CD4-positive, CD25-positive, alpha-beta regulatory T cell (primary cell): ENCODE measurements around the gene ICE1. TPM values are rescaled to one million over a fixed set of nuclear protein-coding genes. Genes with fewer than 3 reads are reported as not detected.
A peak's percentile ranks its signal among the peaks of the same experiment; 100 is the strongest.
"Not testable (repeated sequence)": the region's sequence is repeated elsewhere in the genome, so short reads cannot be mapped to it uniquely, and the experiment has no call there.

ENCODE experiments used
- ATAC-seq, 2 donors: fragments of 150-1000 bp; cut with Tn5 transposase; one replicate each; pipeline ENCODE4 v1.10.0; 2021; ENCODE audit warnings: low read depth in 2 of 2, moderate number of reproducible peaks in 2 of 2, moderate library complexity in 1 of 2
- DNase-seq, 3 donors: peaks; one replicate each; pipeline versions ENCODE4 v3.0.0 to v3.0.0-alpha.2; 2012 to 2022; ENCODE audit warnings: mixed read lengths in 1 of 3
- H3K27ac ChIP-seq: one replicate; pipeline ENCODE4 v1.7.0; 2013; ENCODE audit warnings: mild to moderate bottlenecking, low read length; ENCODE audit not compliant: insufficient read depth, poor library complexity, severe bottlenecking
- H3K27me3 ChIP-seq: one replicate; pipeline ENCODE4 v1.7.0; 2013; ENCODE audit warnings: low read length; ENCODE audit not compliant: control insufficient read depth, insufficient read depth
- H3K36me3 ChIP-seq: one replicate; pipeline ENCODE4 v1.7.0; 2013; ENCODE audit warnings: mild to moderate bottlenecking, low read length, moderate library complexity; ENCODE audit not compliant: control insufficient read depth, insufficient read depth
- H3K4me1 ChIP-seq: 2 replicates; pipeline ENCODE4 v1.7.0; 2013; ENCODE audit warnings: mild to moderate bottlenecking, low read length; ENCODE audit not compliant: insufficient read depth, control insufficient read depth, poor library complexity, severe bottlenecking
- H3K4me3 ChIP-seq: one replicate; pipeline ENCODE4 v1.7.0; 2013; ENCODE audit warnings: low read depth, mild to moderate bottlenecking, low read length, moderate library complexity
- H3K9me3 ChIP-seq, 2 experiments: 1 replicate in 1 of 2; 2 replicates in 1 of 2; pipeline ENCODE4 v1.7.0; 2013; ENCODE audit warnings: low read length in 2 of 2, mild to moderate bottlenecking in 1 of 2, moderate library complexity in 1 of 2; ENCODE audit not compliant: control insufficient read depth in 2 of 2
- H3K27ac Mint-ChIP-seq, 3 donors: one replicate each; pipeline ENCODE4 v1.8.0; 2020 to 2022; ENCODE audit warnings: mild to moderate bottlenecking in 3 of 3, mixed read lengths in 3 of 3, moderate library complexity in 2 of 3
- H3K27me3 Mint-ChIP-seq: one replicate; pipeline ENCODE4 v1.8.0; 2022; ENCODE audit warnings: mild to moderate bottlenecking, mixed read lengths
- H3K36me3 Mint-ChIP-seq: one replicate; pipeline ENCODE4 v1.8.0; 2020; ENCODE audit warnings: mixed read lengths
- H3K4me1 Mint-ChIP-seq, 4 donors: one replicate each; pipeline ENCODE4 v1.8.0; 2020 to 2022; ENCODE audit warnings: mixed read lengths in 4 of 4, mild to moderate bottlenecking in 1 of 4
- H3K4me3 Mint-ChIP-seq, 4 donors: one replicate each; pipeline ENCODE4 v1.8.0; 2020 to 2022; ENCODE audit warnings: mild to moderate bottlenecking in 4 of 4, mixed read lengths in 4 of 4, moderate library complexity in 3 of 4
- H3K9me3 Mint-ChIP-seq, 7 donors: one replicate each; pipeline ENCODE4 v1.8.0; 2020 to 2022; ENCODE audit warnings: mixed read lengths in 7 of 7, mild to moderate bottlenecking in 3 of 7, moderate library complexity in 2 of 7
- polyA plus RNA-seq, 4 donors: library from polyadenylated mRNA; unstranded; fragments of 300-500 nt; fragmentation: Illumina TruSeq; gene quantifications; one replicate each; pipeline ENCODE4 v1.2.3, GENCODE V29; 2021
- total RNA-seq: library from RNA; stranded (reverse); gene quantifications from one replicate; pipeline ENCODE4 v1.2.3, GENCODE V29; 2022

The ICE1 gene
- total and polyA plus RNA-seq, 5 donors from 2014 or later = 9.9 to 43.2 (median 14.0) TPM

DNA sequence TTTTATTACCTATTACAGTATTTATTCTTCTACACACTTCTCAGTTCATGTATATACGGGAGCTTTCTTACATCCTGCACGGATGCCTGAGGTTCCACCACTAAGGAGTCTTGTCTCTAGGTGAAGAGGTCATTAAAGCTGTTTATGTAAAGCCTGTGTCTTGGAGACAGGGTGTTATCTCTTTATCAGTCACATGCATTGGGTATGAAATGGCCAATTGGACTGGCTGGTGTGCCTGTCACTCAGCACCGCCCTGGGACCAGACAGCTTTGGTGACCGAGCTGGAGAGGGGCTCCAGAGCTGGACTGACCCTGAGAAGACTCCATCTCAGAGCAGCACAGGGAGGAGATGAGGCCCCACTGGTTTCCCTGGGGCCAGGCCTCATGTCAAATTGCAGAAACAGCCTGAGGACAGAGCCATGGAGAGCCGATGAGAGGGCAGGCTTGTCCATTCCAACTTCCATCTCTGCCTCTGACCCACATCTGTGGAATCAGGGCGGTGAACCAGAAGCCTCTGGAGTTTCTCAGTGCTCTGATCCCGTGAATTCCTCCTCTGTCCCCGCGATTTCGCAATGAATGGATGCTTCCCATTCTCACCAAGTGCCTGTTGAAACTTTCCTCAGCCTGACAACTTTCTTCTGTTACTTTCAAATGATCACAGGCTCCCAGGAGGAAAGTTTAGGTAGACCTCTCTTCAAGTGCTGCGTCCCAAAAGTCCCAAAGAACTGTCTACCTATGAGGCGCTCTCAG, 32.2 kb upstream of the ICE1 start:
- not testable (repeated sequence) for H3K27me3 ChIP-seq, H3K27ac Mint-ChIP-seq, H3K27me3 Mint-ChIP-seq, H3K27ac ChIP-seq, H3K4me1 ChIP-seq, H3K36me3 ChIP-seq, ATAC-seq, H3K4me3 Mint-ChIP-seq, DNase-seq, H3K9me3 ChIP-seq, H3K9me3 Mint-ChIP-seq, H3K4me1 Mint-ChIP-seq, H3K4me3 ChIP-seq
- H3K36me3 Mint-ChIP-seq = peaks cover 23% of the 10 kb centered on the region

DNA sequence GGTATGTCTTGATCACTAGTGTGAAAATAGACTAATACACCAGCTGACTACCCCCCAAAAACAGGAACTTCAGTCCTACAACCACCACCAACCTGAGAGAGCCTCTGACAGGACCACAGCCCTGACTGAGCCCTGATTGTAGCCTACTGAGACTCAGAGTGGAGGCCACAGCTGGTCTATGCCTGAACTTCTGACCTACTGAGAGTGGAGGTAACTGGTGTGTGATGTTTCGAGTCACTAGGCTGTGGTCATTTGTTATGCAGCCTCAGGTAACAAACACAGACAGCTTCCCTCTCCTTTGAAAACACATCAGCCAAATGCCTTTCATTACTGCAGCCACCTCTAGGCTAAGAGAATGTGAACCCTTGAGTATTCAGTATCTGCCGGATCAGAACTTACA, 30.0 kb upstream of the ICE1 start:
- not testable (repeated sequence) for H3K9me3 ChIP-seq, H3K4me3 Mint-ChIP-seq, DNase-seq, H3K4me3 ChIP-seq, H3K27me3 ChIP-seq, ATAC-seq, H3K27ac Mint-ChIP-seq, H3K4me1 Mint-ChIP-seq, H3K4me1 ChIP-seq, H3K36me3 ChIP-seq, H3K27ac ChIP-seq, H3K9me3 Mint-ChIP-seq, H3K27me3 Mint-ChIP-seq
- peaks cover 22% of the 10 kb centered on the region for H3K36me3 Mint-ChIP-seq

DNA sequence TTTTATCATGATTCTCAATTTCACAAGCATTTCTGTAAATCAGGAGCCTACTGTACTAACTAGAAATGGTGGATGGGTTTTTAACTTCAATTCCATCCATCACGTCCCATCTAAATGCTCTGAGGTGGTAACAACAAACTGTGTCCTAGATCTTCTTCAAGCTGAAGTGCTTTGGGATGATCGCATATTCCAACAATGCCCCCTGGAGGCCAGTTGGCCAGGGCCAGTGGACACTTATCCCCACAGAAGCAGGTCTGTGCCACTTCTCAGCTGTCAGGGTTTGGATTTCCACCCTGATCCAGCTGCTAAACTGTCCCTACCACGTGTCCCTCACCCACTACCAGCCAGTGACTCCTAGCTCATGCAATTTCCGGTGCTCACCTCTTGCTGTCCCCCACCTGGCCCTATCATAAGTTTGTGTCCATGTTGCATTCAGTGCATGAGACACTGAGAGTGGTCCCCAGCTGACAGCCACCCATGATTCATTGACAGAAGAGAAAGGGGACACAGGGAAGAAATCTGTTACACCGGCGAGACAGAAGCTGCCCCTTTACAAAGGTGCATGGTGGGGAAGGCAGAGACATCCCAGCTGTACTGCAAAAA, 28.0 kb upstream of the ICE1 start:
- peaks cover 21% of the 10 kb centered on the region for H3K36me3 Mint-ChIP-seq
- H3K27me3 Mint-ChIP-seq, H3K27ac Mint-ChIP-seq, H3K4me3 ChIP-seq, H3K4me1 Mint-ChIP-seq, H3K4me1 ChIP-seq, H3K27me3 ChIP-seq, H3K9me3 ChIP-seq, ATAC-seq, DNase-seq, H3K27ac ChIP-seq, H3K9me3 Mint-ChIP-seq, H3K36me3 ChIP-seq, H3K4me3 Mint-ChIP-seq: not testable (repeated sequence)

DNA sequence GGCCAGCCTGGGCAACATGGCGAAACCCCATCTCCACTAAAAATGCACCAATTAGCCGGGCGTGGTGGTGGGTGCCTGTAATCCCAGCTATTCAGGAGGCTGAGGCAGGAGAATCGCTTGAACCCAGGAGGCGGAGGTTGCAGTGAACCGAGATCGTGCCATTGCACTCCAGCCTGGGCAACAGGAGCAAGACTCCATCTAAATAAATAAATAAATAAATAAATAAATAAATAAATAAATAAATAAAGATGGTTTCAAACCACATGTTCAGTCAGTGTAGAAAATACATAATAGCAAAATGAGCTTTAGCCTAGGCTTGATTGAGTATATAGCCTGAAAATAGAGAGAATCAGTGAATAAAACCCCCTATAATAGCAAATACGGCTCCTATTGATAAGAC, 27.4 kb upstream of the ICE1 start:
- not testable (repeated sequence) for H3K27me3 Mint-ChIP-seq, DNase-seq, H3K4me1 ChIP-seq, H3K4me3 ChIP-seq, H3K27me3 ChIP-seq, H3K36me3 ChIP-seq, H3K9me3 Mint-ChIP-seq, H3K9me3 ChIP-seq, ATAC-seq, H3K4me3 Mint-ChIP-seq, H3K27ac ChIP-seq, H3K4me1 Mint-ChIP-seq, H3K27ac Mint-ChIP-seq
- H3K36me3 Mint-ChIP-seq = peaks cover 25% of the 10 kb centered on the region

DNA sequence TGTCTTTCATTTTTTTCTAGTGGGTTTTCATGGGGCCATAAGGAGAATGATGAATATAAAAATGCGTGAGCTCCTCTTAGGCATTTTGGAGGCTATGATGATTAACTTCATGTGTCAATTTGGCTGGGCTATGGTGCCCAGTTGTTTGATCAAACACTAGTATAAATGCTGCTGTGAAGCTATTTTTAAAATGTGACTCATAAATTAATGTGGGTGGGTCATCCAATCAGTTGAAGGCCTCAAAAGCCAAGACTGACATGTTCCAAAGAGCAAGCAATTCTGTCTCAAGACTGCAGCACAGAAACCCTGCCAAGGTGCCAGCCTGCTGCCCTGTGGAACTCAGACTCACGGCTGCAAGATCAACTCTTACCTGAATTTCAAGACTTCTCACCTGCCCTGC, 24.4 kb upstream of the ICE1 start:
- Mint-ChIP-seq H3K27ac (peak overlapping the region in 1 of 3 donors; percentile 8), H3K27me3 (no peaks in the 10 kb centered on the region), H3K9me3 (peaks cover 0 to 2% (median 0%) of the 10 kb centered on the region in 7 donors), H3K4me3 (no peak overlapping the region), H3K4me1 (peaks cover 0 to 4% (median under 1%) of the 10 kb centered on the region in 4 donors), H3K36me3 (peaks cover 30% of the 10 kb centered on the region)
- H3K4me1 ChIP-seq = no peaks in the 10 kb centered on the region
- no peaks in the 10 kb centered on the region for H3K36me3 ChIP-seq
- DNase-seq (no peak), ATAC-seq (no peak)
- H3K9me3 ChIP-seq = no peaks in the 10 kb centered on the region
- H3K27me3 ChIP-seq = no peaks in the 10 kb centered on the region
- no peak overlapping the region for H3K27ac ChIP-seq
- no peak overlapping the region for H3K4me3 ChIP-seq

DNA sequence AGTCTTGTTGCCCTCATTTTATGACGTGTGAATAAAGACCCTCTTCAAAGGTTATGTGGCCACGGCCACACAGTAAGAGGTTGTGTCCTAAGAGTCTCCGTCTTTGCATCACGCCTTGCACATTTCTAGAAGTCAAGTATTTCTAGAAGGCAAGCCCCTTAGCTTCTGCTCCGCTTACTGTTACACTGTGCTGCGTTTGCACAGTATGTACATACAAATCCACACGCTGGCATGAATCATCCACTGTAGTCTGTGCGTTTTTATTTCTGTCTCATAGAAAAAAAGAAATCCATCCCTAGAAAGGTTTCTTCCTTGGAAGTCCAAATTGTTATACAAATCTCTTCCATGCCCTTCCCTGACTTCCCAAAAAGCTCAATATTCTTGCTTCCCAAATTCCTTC, 21.4 kb upstream of the ICE1 start:
- no peaks in the 10 kb centered on the region for H3K36me3 ChIP-seq
- Mint-ChIP-seq H3K4me1 (peaks cover 0 to 4% (median under 1%) of the 10 kb centered on the region in 4 donors), H3K4me3 (no peak overlapping the region), H3K36me3 (peaks cover 24% of the 10 kb centered on the region), H3K9me3 (peaks cover 0 to 2% (median 0%) of the 10 kb centered on the region in 7 donors), H3K27me3 (no peaks in the 10 kb centered on the region), H3K27ac (no peak overlapping the region)
- ATAC-seq (no peak), DNase-seq (no peak)
- no peaks in the 10 kb centered on the region for H3K4me1 ChIP-seq
- H3K9me3 ChIP-seq = no peaks in the 10 kb centered on the region
- no peak overlapping the region for H3K4me3 ChIP-seq
- H3K27me3 ChIP-seq = no peaks in the 10 kb centered on the region
- no peak overlapping the region for H3K27ac ChIP-seq

DNA sequence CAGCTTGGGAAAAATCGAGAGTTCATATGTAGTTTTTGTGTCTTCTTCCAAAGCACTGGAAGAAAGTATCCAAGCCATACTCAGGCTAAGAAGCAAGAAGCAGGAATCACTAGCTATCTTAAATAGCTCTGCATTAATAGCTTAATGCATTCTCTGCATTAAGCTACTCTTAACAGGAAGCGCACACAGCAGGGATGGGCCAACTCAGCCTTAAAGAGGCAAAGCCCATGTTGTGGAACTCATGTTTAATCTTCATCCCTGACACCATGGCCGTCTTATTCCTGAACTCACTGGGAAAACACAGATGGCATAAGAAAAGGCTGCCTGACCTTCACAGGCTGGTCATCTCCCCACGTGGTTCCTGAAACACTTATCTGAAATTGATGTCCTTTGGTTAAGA, 18.7 kb upstream of the ICE1 start:
- Histone ChIP-seq H3K4me1 (no peaks in the 10 kb centered on the region), H3K27me3 (no peaks in the 10 kb centered on the region), H3K4me3 (no peak overlapping the region), H3K9me3 (peaks cover 2 to 3% of the 10 kb centered on the region in 2 experiments), H3K27ac (no peak overlapping the region), H3K36me3 (no peaks in the 10 kb centered on the region)
- H3K27ac Mint-ChIP-seq = no peak overlapping the region
- peaks cover 0 to 4% (median under 1%) of the 10 kb centered on the region in 4 donors for H3K4me1 Mint-ChIP-seq
- no peak overlapping the region for H3K4me3 Mint-ChIP-seq
- H3K36me3 Mint-ChIP-seq = peaks cover 30% of the 10 kb centered on the region
- no peak for ATAC-seq
- H3K27me3 Mint-ChIP-seq = no peaks in the 10 kb centered on the region
- peaks cover 0 to 3% (median 0%) of the 10 kb centered on the region in 7 donors for H3K9me3 Mint-ChIP-seq
- DNase-seq = no peak

DNA sequence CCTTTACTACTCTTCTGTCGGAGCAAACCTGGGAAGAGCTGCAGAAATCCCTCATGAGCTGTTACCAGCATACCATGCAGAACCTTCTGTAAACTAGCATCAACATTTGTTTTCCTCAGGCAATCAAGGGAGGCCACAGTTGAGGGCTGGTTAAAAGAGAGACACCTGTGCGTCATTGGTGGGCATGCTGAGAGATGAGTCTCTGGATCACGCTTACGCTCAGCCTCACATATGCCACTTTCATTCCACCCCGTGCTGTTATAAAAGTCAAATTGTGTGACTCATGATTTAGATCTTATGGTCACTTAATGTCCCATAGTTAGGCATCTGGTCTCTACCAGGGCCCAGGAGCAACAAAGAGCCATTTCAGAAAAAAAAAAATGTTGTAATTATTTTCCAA, 18.1 kb upstream of the ICE1 start:
- ATAC-seq = no peak
- Mint-ChIP-seq H3K36me3 (peaks cover 30% of the 10 kb centered on the region), H3K4me3 (no peak overlapping the region), H3K4me1 (peaks cover 0 to 4% (median under 1%) of the 10 kb centered on the region in 4 donors), H3K27me3 (no peaks in the 10 kb centered on the region), H3K27ac (no peak overlapping the region), H3K9me3 (peaks cover 0 to 9% (median 0%) of the 10 kb centered on the region in 7 donors)
- Histone ChIP-seq H3K4me3 (no peak overlapping the region), H3K36me3 (no peaks in the 10 kb centered on the region), H3K4me1 (no peaks in the 10 kb centered on the region), H3K9me3 (peaks cover 7 to 9% of the 10 kb centered on the region in 2 experiments), H3K27me3 (no peaks in the 10 kb centered on the region), H3K27ac (no peak overlapping the region)
- DNase-seq = no peak
